Keratinocyte (primary cell): Measurements from ENCODE around the gene CBFA2T3.

ENCODE experiments used
- EZH2 ChIP-seq: IDR thresholded peaks from one replicate; pipeline ENCODE4 v1.6.1; 2012; ENCODE audit warnings: inconsistent platforms, mild to moderate bottlenecking, low read length, moderate library complexity
- TF ChIP-seq, protein P1 (sequence below), 3 experiments: IDR thresholded peaks in 1 of 3; conservative IDR thresholded peaks in 1 of 3; optimal IDR thresholded peaks in 1 of 3; 2 replicates in 2 of 3; 3 replicates in 1 of 3; pipeline versions ENCODE3 to v1.5.1; 2011; ENCODE audit warnings: low read length in 3 of 3, mild to moderate bottlenecking in 3 of 3, moderate library complexity in 2 of 3, control low read depth in 1 of 3, inconsistent platforms in 1 of 3; ENCODE audit not compliant: insufficient read depth in 2 of 3; ENCODE audit errors: extremely low read depth in 1 of 3

DNA sequence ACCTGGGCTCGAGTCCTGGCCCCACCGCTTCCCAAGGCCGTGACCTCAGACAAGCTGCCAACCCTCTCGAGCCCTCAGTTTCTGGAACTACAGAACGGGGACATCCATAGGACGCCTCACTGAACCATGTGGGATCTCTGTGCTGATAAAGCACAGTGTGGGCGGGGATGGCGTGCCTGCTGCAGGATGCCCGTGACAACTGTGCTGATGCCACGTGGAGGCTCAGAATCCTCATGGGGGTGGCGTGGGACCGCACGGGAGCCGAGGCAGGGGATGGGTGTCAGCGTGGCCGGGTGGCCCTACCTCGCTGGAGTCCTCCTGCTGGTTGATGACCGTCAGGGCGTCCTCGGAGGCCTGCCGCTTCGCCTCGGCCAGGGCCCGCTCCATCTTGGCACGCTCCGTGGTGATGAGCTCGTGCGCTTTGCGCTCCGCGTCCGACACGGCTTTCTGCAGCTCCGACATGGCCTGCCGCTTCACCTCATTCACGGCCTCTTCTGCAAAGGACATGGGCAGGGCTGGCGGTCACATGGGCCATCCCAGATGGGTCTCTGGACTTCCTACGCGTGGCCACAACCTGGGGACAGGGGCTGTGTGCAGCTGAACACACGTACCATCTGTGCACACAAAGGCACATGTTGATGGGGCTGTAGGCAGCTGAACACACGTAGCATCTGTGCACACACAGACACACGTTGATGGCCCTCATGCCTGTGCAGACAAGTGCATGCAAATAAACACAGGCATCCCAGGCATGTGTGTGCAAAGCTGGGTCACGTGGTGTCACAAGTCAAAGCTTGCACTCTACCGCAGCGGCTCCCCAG lies 97.8 kb downstream of the CBFA2T3 start:
- TF ChIP-seq, protein P1, sequence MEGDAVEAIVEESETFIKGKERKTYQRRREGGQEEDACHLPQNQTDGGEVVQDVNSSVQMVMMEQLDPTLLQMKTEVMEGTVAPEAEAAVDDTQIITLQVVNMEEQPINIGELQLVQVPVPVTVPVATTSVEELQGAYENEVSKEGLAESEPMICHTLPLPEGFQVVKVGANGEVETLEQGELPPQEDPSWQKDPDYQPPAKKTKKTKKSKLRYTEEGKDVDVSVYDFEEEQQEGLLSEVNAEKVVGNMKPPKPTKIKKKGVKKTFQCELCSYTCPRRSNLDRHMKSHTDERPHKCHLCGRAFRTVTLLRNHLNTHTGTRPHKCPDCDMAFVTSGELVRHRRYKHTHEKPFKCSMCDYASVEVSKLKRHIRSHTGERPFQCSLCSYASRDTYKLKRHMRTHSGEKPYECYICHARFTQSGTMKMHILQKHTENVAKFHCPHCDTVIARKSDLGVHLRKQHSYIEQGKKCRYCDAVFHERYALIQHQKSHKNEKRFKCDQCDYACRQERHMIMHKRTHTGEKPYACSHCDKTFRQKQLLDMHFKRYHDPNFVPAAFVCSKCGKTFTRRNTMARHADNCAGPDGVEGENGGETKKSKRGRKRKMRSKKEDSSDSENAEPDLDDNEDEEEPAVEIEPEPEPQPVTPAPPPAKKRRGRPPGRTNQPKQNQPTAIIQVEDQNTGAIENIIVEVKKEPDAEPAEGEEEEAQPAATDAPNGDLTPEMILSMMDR (optimal IDR thresholded peaks at IDR 0.05 in 1 of 3, IDR thresholded peaks at IDR 0.05 in 1 of 3, conservative IDR thresholded peaks at IDR 0.05 in 1 of 3; ENCODE audit: extremely low read depth in 1 of 3, insufficient read depth in 2 of 3, low read length in 3 of 3) = no peak
- no peak for TF ChIP-seq EZH2
